MV-4-11 (cell line): Measurements from ENCODE around the gene NAPSA.
A peak's percentile ranks its signal among the peaks of the same experiment; 100 is the strongest.

Experiments used
- DNase-seq: peaks from one replicate; lab custom pipeline; 2025; lab: John Stamatoyannopoulos, UW

NAPSA gene

GRCh38 chr19:50315773-50316448 is 49.5 kb downstream of the NAPSA start:
- DNase-seq, result peak; percentile 29

DNA sequence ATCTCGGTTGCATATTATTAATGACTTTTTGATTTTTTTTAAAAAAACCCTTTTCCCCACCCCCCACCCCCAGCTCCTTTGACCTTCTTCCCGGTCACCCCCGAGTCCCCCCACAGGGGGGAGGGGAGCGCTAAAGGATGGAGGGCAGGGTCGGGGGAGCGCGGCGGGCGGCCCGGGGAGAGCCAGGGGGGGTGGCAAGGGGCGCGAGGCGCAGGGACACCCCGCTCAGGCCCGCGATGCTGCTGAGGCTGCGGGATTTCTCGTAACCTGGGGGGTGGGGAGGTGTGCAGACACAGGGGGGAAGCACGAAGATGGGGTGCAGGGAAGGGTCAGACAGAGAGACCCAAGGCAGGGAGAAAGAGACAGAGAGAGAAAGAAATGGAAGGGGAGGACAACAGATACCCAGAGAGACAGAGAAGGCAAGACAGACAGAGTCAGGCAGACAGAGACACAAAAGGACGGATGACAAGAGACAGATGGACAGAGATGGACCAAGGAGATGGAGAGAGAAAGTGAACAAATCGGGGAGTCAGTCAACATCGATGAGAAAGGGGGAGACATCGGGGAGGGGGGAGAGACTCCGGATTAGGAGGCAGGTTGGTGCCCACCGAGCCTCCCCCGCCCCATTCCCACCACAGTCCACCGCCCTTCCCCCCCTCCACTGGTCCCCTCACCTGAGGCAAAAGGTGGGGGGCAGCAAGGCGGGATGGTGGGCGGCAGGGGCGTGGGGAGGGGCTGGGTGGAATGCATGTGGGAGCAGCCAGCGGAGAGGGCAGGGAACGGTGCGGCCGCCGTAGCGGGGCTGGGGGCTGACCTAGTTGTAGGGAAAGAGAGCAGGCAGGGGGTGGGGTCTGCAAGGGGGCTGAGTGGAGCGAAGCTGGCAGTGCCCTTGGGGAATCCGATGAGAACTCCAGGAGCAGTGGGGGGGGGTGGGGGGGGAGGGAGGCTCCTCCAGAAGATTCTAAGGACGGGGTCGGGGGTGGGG is 50.4 kb downstream of the NAPSA start:
- no peak for DNase-seq

DNA sequence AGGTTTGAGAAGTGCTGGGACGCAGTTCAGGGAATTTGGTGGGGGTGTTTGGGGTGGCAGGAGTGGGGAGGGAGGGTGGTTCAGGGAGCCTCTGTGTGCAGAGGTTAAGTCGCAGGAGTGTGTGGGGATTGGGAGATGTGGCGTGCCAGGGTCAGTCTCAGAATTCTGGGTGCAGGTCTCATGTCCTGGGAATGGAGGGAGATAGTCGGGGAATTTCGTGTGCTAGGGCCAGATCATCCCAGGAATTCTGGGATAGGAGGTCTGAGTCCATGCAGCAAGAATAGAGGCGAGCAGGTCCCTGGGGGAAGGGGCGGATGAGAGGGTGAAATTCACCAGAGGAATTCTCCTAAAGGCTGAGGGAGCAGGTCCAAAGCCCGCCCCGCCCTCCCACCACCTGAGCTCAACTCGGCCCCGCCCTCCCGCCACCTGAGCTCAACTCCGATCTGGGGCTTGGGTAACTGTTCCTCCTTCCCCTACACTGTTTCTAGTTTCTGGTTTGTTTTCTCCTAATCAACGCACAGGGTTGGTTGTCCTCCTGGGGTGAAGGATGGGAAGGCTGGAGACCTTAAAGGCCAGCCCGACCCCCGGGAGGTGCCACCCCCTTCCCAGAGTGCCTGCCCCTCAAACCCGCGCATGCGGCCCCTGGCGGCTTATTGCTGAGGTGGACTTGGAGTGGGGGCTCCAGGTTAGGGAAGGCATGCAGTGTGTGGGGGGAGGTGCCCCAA is 51.5 kb downstream of the NAPSA start:
- DNase-seq, result no peak

DNA sequence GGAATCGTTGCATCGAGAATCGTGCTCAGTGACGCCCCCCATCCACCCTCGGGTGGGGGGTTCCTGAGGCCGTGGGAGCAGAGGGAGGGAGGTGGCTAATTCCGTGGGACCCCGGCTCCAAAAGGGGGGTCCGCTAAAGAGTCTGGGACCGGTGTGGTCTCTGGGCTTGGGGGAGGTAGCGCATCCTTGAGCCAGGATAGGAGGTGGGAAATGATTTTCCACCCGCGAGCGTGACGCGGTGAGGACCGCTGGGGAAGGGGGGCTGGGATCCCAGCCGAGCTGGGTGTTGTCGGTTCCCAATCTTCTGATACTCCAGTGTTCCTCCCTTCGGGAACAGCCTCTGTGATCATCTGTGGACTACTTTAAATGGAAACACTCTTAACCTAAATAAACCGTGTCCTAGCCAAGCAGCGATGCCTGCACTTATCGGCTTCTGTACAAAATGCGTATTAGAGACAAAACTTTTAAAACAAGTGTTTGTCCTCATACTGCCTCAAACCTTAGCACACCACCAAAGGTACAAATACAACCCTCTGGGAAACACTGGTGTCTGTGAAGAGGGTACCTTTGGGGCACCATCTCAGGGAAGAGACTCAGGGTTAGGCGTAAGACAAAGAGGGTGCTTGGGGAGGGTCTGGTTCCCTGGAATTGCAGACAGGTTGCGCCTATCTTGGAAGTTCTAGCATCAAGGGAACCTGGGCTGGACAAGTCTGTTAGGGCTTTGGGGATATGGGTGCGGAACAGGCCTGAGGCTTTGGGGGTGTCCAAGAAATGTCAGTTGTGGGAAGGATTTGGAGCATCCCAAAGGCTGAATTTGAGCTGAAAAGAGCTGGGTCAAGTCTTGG is 52.2 kb downstream of the NAPSA start:
- no peak for DNase-seq

GRCh38 chr19:50311723-50312635 is 53.5 kb downstream of the NAPSA start:
- no peak for DNase-seq

GRCh38 chr19:50310759-50311465 is 54.5 kb downstream of the NAPSA start:
- DNase-seq, result no peak

GRCh38 chr19:50309396-50310125 is 55.9 kb downstream of the NAPSA start:
- DNase-seq, result no peak

GRCh38 chr19:50308991-50309390 is 56.4 kb downstream of the NAPSA start:
- no peak for DNase-seq
